ENCODE data around the gene DYNLRB1.

The DYNLRB1 gene

DNA sequence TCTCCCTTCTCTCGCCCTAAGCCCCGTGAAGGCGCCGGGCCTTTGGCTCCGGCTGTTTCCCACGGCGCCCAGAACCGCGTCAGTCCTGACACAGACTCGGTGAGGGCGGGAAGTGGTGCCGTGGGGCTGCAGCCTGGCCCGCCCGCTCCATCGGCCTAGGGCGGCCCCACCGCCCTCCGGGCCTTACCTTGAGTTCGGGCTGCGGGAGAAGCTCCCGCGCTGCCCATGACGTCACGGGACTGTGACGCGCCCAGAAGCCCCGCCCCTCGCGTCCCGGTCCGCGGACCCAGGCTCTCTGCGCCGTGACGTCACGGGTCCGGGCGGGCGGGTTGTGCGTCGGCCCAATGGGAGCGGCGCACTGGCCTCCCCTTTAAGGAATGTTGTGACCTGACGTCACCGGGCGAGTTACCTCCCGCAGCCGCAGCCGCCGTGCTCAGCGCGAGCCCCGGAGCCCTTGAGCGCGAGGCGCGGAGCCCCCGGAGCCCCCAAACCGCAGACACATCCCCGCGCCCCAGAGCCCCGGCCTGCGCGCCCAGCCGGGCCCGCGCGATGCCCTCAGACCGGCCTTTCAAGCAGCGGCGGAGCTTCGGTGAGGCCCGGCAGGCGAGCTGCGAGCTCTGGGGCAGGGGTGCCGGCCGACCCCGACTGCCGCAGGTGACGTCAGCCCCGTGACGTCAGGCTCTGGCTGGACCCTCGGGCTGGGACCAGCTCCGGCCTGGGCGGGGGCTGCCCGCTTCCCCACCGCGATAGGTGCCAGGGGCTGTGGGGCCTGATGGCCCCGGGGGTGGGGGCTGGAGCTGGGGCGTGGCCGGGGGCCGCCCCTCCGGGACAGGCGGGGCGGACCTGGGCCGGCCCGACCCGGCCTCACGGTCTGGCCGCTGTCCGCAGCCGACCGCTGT, 42.3 kb downstream of the DYNLRB1 start, which contains the start of gene MAP1LC3A:
Gene MAP1LC3A, plus strand, starts transcription at position 399 of the 899 bp plus-strand sequence. Its CDS starts 151 bp downstream, at position 550.
- DNase-seq (ENCODE audit: low spot score) = peak; percentile 89

DNA sequence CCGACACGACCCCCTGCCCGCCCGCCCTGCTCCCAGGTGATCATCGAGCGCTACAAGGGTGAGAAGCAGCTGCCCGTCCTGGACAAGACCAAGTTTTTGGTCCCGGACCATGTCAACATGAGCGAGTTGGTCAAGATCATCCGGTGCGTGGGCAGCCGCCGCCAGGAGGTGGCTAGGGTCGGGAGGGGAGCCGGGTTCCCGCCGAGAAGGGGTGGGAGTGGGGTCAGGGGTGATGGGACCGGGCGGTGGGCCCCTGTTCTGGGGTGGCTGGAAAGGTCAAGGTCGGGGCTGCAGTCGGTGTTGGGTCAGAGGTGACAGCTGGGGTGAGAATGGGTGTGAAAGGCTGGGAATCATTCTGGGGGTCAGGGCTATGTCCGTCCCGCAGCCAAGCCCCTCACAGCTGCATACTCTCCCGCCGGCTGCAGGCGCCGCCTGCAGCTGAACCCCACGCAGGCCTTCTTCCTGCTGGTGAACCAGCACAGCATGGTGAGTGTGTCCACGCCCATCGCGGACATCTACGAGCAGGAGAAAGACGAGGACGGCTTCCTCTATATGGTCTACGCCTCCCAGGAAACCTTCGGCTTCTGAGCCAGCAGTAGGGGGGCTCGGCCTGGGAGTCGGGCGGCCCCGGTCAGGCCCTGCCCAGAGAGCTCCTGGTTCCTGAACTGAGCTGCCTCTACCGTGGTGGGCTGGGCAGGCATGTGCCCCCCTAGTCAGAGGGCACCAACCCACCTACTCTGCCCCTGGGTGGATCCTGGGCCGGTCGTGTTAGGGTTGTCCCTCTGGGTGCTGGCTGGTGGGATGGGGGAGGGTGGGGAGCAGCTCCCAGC, 43.3 kb downstream of the DYNLRB1 start:
- DNase-seq (ENCODE audit: low spot score) = no peak

GRCh38 chr20:34560141-34560523, 43.9 kb downstream of the DYNLRB1 start:
- DNase-seq (ENCODE audit: low spot score) = no peak

DNA sequence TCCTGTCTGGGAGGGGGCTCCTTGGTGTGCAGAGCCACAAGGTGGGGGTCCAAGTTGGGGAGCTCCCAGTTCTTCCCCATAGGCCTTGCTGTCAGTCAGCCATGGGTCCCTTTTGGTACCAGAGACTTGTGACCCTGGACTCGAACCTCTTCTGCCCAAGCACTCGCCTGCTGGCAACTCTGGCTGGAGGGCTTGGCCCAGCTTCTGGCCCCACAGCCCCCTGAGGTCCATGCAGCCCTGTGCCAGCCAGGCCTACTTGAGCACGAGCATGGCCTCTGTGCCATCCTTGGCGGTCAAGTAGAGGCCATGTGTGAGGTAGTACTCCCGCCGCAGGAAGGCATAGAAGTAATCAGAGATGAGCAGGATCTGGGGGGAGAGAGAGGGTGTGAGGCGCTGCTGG, 44.4 kb downstream of the DYNLRB1 start:
- DNase-seq (ENCODE audit: low spot score) = no peak

DNA sequence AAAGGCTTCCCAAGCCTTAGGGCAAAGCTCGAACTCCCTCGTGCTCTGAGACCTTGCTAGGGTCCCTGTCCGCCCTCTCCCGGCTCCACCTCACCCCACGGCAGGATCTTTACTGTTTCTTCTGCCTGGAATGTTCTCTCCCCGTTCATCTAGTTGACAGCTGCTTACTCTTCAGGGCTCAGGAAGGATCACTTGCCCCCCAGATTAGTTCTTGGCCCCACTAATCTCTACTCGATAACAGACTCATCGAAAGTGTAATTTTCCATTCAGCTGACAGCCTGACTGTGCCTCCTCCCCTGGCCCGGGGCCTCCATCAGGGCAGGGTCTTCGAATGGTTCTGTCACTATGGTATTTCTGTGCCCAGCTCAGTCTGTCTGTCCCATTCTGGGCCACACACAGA, 45.4 kb downstream of the DYNLRB1 start:
- DNase-seq (ENCODE audit: low spot score) = no peak

DNA sequence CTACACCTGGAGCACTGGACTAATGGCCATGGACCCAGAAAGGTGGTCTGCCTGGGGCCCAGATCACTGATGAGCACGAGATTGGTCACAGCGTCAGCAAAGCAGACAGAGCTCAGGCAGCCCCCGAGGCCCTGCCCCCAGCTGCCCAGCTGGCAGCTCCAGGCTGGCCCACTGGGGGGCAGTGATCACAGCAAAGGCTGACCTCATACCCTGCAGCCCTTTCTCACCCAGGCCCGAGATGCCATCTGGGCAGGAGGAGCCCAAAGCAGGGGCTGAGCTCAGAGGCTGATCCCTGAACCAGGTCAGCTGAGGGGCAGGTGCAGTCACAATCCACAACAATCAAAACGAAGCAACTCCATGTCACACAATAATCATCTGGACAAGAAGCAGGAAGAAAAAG, 46.4 kb downstream of the DYNLRB1 start:
- DNase-seq (ENCODE audit: low spot score) = peak; percentile 38

- no peak for DNase-seq (ENCODE audit: low spot score)
These were observed 48.6 kb downstream of the DYNLRB1 start for GRCh38 chr20:34564833-34565232.

DNA sequence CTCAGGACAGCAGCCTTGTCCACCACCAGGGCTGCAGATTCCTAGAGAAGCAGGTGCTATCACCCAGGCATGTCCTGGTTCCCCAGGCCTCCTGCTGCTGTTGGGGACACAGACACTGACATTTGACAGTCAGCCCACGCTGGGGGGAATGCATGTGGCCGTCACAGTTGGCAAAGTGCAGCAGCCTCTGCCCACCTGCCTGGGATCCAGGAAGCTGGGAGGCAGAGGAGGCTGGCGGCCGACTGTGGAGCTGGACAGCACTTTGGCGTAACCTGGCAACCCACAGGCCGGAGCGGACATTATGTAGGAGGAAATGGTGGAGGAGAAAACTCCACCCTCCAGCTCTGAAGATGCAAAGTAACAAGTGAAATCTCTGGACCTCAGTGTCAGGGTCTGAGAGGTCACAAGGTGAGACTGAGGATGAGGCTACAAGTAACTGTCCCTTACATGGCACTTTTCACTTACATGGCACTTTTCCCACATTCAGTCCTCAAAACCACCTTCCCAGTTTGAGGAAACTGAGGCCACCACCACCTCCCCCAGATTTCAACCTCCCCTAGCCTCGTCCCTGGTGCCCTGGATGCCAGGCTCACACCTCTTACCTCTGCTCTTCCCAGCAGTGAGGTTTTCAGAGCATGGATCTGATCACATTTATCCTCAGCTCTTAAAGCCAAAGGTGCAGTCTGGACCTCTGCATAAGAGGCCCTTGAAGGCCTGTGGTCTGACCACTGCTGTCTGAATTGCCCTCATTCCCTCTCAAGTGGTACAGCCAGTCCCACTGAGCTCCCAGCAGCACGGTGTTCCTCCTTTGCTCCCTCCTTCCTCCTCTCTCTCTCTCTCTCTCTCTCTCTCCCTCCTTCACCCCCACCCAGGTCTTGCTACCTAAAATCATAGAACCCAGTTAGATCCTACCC, 51.0 kb downstream of the DYNLRB1 start:
- no peak for DNase-seq (ENCODE audit: low spot score)

DNA sequence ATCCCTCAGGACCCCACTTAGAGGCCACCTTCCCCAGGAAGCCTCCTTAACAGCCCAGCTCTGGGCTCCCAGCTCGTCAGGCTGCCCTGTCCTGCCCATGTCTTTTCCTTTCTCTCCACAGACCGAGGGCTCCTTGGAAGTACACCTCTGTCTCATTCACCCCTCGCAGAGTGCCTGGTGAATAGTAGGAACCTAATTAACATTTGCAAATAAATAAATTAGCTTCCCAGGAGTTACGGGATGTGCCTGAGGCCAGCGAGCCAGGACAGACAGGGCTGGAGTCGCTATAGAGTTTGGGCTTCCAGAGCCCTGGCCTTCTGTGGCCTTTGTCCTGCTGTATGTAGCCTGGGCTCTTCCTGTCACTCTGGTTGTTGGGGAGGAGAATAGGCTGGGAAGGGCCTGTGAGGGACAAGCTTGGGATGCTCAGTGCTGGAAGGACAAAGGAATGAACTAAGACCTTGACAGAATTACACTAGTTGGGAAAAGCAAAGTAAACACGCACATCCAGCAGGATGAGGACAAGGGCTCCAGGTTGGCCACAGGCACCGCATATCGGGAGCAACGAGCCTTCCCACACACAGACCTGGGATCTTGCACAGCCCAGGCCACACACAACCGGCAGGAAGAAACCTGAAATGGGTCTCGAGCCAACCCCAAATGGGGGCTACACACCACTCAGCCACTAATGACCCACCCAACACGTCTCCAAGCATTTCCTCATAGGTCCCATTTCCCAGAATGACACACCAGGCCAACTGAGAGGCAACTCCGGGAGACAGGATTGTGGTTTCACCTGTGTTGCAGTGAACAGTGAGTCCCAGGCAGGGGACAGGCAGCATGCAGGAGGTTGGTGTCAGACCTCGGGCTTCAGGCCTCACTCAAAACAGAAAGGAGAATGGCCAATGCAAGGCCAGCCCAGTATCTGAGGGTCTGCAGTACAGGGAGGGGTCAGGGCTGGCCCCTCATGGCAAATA, 52.0 kb downstream of the DYNLRB1 start:
- DNase-seq (ENCODE audit: low spot score) = no peak

GRCh38 chr20:34569598-34569997, 53.4 kb downstream of the DYNLRB1 start:
- DNase-seq (ENCODE audit: low spot score) = no peak

- peak; percentile 54 for DNase-seq (ENCODE audit: low spot score)
These were observed 54.7 kb downstream of the DYNLRB1 start for GRCh38 chr20:34570859-34571306.

- DNase-seq (ENCODE audit: low spot score) = no peak
These were observed 55.5 kb downstream of the DYNLRB1 start for GRCh38 chr20:34571753-34572152.

- peak; percentile 40 for DNase-seq (ENCODE audit: low spot score)
These were observed 57.5 kb downstream of the DYNLRB1 start for GRCh38 chr20:34573541-34574300.

DNA sequence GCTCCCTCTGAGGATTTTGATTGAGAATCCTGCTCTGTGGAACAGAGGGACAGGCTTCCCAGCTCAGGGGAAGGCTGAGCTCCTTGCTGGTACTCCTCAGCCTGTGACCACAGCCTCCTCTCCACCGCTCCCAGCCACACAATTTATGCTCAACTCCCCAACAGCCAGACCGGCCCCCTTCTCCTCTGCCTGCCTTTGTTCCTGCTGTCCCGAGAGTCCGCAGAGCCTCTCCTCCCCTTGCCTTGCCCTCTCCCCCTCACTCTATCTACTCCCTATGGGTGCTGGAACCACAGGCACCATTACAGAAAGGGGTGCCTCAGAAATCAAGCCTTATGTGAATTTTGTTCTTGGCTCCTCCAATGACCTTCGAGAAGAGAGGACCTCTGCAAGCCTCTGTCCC, 58.2 kb downstream of the DYNLRB1 start:
- no peak for DNase-seq (ENCODE audit: low spot score)

GRCh38 chr20:34574861-34575260, 58.6 kb downstream of the DYNLRB1 start:
- no peak for DNase-seq (ENCODE audit: low spot score)

- no peak for DNase-seq (ENCODE audit: low spot score)
These were observed 59.0 kb downstream of the DYNLRB1 start for GRCh38 chr20:34575271-34575670.

- no peak for DNase-seq (ENCODE audit: low spot score)
These were observed 59.5 kb downstream of the DYNLRB1 start for GRCh38 chr20:34575756-34576155.

DNA sequence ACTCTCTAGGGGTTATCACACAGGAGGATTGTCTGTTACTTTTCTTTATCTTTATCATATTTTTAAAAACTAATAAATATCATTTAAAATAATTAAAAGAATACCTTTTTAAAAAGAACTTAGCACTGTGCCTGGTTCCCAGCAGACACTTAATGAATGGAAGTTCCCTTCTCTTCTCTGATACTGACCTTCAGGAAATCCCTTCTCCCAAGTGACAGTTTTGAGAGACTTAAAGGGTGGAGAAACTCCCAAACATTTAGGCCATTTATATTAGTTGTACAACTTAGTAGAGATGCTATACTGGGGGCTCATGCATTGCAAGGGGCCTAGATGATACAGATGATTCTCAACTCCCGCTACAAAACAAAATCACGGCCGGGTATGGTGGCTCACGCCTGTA, 60.8 kb downstream of the DYNLRB1 start:
- no peak for DNase-seq (ENCODE audit: low spot score)

DNA sequence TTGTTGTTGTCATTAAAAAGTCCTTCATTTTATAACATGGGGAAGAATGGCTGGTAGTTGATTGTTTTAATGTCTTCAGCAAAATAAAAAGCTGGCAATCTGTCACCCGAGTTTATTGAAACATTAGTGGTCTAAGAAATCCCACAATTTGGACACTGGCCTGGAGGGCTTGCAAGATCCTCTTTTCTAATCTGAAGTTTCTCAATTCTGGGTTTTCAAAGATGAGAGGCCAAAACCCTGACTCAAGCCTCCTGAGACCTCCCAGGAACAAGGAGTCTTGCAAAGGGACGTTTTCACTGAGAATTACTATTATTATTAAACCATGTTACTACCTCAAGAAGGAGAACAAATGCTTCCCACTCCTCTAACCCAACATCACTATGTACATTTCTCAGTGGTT, 61.8 kb downstream of the DYNLRB1 start:
- no peak for DNase-seq (ENCODE audit: low spot score)

DNA sequence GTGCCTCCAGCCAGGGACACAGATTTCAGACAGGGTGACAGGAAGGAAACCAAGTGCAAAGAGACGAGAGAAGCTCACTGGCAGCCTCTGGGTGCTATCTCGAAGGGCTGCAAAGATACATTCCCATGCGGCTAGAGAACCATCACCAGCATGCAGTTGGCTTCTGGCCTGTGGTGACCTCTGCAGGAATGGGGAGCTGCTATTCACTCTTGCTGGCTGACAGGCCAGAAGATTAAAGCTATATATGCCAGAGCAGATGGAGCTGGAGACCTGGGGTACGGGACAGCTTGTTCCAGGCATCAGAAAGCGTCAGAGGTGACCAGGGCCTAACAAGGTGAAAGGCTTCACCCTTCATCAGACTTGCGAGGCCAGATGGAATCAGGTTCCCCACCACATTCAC, 62.3 kb downstream of the DYNLRB1 start:
- no peak for DNase-seq (ENCODE audit: low spot score)
